Measurements from ENCODE around the gene TRIM72.

DNA sequence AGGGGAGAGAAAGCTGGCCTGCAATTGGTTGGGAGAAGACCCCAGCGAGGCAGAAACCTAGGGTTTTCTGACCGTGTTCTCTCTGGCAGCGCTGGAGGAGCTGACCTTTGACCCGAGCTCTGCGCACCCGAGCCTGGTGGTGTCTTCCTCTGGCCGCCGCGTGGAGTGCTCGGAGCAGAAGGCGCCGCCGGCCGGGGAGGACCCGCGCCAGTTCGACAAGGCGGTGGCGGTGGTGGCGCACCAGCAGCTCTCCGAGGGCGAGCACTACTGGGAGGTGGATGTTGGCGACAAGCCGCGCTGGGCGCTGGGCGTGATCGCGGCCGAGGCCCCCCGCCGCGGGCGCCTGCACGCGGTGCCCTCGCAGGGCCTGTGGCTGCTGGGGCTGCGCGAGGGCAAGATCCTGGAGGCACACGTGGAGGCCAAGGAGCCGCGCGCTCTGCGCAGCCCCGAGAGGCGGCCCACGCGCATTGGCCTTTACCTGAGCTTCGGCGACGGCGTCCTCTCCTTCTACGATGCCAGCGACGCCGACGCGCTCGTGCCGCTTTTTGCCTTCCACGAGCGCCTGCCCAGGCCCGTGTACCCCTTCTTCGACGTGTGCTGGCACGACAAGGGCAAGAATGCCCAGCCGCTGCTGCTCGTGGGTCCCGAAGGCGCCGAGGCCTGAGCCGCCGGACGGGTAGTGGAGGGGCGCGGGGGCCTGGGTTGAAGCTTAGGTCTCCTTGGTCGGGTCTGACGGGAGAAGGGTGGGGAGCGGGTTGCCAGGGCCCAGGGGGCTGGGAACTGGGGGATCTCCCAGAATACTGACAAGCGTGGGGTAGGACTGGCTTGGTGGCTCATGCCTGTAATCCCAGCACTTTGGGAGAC, 10.4 kb downstream of the TRIM72 start:
- TF ChIP-seq, protein P1, sequence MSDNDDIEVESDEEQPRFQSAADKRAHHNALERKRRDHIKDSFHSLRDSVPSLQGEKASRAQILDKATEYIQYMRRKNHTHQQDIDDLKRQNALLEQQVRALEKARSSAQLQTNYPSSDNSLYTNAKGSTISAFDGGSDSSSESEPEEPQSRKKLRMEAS (IDR thresholded peaks at IDR 0.05; ENCODE audit: low read depth, low read length): no peak
- TF ChIP-seq, protein P2, sequence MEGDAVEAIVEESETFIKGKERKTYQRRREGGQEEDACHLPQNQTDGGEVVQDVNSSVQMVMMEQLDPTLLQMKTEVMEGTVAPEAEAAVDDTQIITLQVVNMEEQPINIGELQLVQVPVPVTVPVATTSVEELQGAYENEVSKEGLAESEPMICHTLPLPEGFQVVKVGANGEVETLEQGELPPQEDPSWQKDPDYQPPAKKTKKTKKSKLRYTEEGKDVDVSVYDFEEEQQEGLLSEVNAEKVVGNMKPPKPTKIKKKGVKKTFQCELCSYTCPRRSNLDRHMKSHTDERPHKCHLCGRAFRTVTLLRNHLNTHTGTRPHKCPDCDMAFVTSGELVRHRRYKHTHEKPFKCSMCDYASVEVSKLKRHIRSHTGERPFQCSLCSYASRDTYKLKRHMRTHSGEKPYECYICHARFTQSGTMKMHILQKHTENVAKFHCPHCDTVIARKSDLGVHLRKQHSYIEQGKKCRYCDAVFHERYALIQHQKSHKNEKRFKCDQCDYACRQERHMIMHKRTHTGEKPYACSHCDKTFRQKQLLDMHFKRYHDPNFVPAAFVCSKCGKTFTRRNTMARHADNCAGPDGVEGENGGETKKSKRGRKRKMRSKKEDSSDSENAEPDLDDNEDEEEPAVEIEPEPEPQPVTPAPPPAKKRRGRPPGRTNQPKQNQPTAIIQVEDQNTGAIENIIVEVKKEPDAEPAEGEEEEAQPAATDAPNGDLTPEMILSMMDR (IDR thresholded peaks at IDR 0.05; ENCODE audit: low read depth, low read length): no peak
- TF ChIP-seq POLR2A (IDR thresholded peaks at IDR 0.05; ENCODE audit: extremely low read depth, insufficient read length): no peak
- TF ChIP-seq MYC (IDR thresholded peaks at IDR 0.05; ENCODE audit: low read depth, low read length): no peak

Measured in NB4 (cell line).